Activated T-helper 17 cell treated with anti-CD3 and anti-CD28 coated beads, Interleukin-2, amount 50 U/mL, for 72 hours (primary cell): ENCODE results near the gene CD8B2. TPM values are rescaled to one million over a fixed set of nuclear protein-coding genes. Genes with fewer than 3 reads are reported as not detected.

Experiments used
- ATAC-seq: fragments of 150-1000 bp; cut with Tn5 transposase; replicated peaks from 2 replicates; pipeline ENCODE4 v1.10.0; 2021; ENCODE audit warnings: mild to moderate bottlenecking, moderate library complexity
- H3K27ac Mint-ChIP-seq: one replicate; pipeline ENCODE4 v1.8.0; 2022; ENCODE audit warnings: mixed read lengths
- H3K27me3 Mint-ChIP-seq: one replicate; pipeline ENCODE4 v1.8.0; 2022; ENCODE audit warnings: mixed read lengths
- H3K36me3 Mint-ChIP-seq: one replicate; pipeline ENCODE4 v1.8.0; 2022; ENCODE audit warnings: low read depth, mild to moderate bottlenecking, mixed read lengths
- H3K4me1 Mint-ChIP-seq: one replicate; pipeline ENCODE4 v1.8.0; 2022; ENCODE audit warnings: mixed read lengths
- H3K4me3 Mint-ChIP-seq: one replicate; pipeline ENCODE4 v1.8.0; 2022; ENCODE audit warnings: mild to moderate bottlenecking, mixed read lengths
- H3K9me3 Mint-ChIP-seq: one replicate; pipeline ENCODE4 v1.8.0; 2022; ENCODE audit warnings: mixed read lengths
- total RNA-seq, 2 donors: library from RNA; stranded (reverse); gene quantifications; one replicate each; pipeline ENCODE4 v1.2.3, GENCODE V29; 2022

CD8B2 gene
- total RNA-seq, 2 donors from 2014 or later: 0.15 TPM; not detected in 1

DNA sequence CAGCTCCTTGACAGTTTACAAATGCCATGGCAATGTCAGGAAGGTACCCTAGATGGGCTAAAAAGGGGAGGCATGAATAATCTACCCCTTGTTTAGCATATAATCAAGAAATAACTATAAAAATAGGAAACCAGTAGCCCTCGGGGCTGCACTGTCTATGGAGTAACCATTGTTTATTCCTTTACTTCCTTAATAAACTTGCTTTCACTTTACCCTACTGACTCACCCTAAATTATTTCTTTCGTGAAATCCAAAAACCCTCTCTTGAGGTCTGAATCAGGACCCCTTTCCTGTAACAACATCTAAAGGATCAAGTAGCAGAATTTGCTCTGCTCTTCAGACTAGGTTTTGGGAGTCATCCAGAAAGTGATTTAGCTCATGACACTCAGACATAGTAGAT is 43.7 kb downstream of the CD8B2 start:
- no peak overlapping the region for H3K4me3 Mint-ChIP-seq
- no peaks in the 10 kb centered on the region for H3K36me3 Mint-ChIP-seq
- peaks cover 31% of the 10 kb centered on the region for H3K27me3 Mint-ChIP-seq
- H3K9me3 Mint-ChIP-seq: no peaks in the 10 kb centered on the region
- no peak overlapping the region for H3K27ac Mint-ChIP-seq
- ATAC-seq: no peak
- H3K4me1 Mint-ChIP-seq: no peaks in the 10 kb centered on the region

DNA sequence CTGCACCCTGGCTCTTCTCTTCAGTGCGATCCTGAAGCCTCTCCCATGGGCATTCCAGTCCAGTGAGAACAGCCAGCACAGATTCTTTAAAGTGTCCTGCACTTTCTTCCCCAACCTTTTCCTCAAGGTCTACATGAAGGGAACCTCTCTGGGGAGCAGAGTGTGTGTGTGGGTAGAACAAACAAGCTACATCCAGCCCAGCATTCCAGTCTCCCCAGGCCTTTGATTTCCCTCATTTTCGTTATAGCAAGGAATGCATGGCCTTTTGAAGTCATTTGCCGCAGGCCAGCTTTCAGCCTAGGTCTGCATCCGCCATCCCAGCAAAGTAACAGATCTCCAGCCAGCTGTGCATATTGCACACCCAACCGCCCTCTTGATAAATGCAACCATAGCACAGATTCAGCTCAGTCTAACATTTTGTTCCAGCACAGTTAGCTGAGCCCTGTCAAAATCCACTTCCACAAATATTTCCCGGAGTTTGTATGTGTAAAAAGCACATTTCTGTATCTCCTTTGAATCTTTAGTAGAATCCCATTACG is 44.6 kb downstream of the CD8B2 start:
- Mint-ChIP-seq H3K4me3 (no peak overlapping the region), H3K27me3 (peaks cover 31% of the 10 kb centered on the region), H3K36me3 (no peaks in the 10 kb centered on the region), H3K27ac (no peak overlapping the region), H3K4me1 (no peaks in the 10 kb centered on the region), H3K9me3 (no peaks in the 10 kb centered on the region)
- no peak for ATAC-seq

DNA sequence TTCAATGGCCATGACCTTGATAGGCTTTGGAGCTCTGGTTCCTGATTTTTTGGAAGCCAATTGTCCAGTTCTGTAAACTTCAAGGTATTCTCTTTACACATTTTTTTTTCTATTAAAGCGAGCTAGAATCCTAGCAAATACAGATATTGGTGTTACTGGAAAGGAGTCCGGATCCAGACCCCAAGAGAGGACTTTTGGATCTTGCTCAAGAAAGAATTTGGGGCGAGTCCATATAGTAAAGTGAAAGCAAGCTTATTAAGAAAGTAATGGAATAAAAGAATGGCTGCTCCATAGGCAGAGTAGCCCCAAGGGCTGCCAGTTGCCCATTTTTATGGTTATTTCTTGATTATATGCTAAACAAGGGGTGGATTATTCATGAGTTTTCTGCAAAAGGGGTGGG is 45.1 kb downstream of the CD8B2 start:
- no peak overlapping the region for H3K27ac Mint-ChIP-seq
- no peaks in the 10 kb centered on the region for H3K36me3 Mint-ChIP-seq
- no peak overlapping the region for H3K4me3 Mint-ChIP-seq
- ATAC-seq: no peak
- no peaks in the 10 kb centered on the region for H3K4me1 Mint-ChIP-seq
- H3K27me3 Mint-ChIP-seq: peaks cover 31% of the 10 kb centered on the region
- H3K9me3 Mint-ChIP-seq: no peaks in the 10 kb centered on the region

DNA sequence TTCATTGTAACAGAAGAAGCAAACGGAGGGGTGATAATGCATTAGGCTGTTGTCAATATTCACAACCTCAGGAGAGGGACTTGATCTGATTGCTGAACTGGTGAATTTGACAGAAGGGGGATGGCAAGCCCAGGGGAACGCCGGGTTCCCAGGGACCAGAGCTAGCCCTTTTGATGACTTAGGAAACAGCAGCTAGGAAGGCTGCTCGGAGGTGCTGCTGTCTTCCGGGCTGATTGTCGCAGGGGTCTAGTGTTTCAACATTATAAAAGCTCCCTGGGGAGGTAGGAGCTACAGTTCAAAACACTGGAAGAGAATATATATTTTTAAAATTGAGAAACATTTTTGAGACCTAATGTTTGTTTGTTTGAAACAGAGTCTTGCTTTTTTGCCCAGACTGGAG is 47.3 kb downstream of the CD8B2 start:
- Mint-ChIP-seq H3K9me3 (no peaks in the 10 kb centered on the region), H3K36me3 (no peaks in the 10 kb centered on the region), H3K4me1 (no peaks in the 10 kb centered on the region), H3K4me3 (no peak overlapping the region), H3K27me3 (peaks cover 26% of the 10 kb centered on the region), H3K27ac (no peak overlapping the region)
- ATAC-seq: no peak

DNA sequence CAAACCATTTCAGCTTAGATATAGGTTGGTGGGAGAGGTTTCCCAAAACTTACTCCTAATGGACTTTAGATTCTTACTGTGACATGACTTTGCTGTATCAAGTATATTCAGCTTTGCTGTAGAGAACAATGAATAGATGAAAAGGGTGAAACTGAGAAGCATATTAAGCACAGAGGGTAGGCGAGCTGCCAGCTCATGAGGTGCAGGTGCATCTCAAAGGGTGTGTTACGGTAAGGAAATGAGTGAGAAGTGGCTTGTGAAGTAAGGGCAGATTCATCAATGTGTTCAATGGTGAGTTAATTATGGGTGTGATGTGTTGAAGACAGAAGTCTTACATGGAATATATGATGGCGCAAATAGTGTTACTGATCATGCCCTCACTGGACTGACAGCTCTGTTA is 49.3 kb downstream of the CD8B2 start:
- Mint-ChIP-seq H3K9me3 (no peaks in the 10 kb centered on the region), H3K27ac (no peak overlapping the region), H3K27me3 (peaks cover 25% of the 10 kb centered on the region), H3K4me1 (no peaks in the 10 kb centered on the region), H3K4me3 (no peak overlapping the region), H3K36me3 (no peaks in the 10 kb centered on the region)
- ATAC-seq: peak; percentile 42

DNA sequence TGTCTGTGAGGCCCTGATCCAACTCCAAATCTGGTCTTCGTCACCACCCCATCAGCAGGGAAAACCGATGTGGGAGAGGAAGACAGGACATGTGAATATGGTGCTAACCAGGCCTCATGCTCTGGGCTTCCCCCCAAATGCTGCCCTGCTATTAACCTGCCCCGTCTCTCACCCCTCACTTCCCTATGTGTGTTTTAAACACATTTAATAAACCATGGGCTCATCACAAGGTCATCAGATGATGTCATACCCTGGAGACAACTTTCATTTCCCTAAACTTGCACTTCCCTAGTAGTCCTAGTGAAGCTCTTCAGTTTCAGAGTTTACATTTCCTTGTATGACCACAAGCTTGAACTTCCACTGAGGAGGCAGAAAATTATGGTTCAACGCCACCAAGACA is 49.9 kb downstream of the CD8B2 start:
- ATAC-seq: no peak
- Mint-ChIP-seq H3K27ac (no peak overlapping the region), H3K4me1 (no peaks in the 10 kb centered on the region), H3K9me3 (no peaks in the 10 kb centered on the region), H3K36me3 (no peaks in the 10 kb centered on the region), H3K27me3 (peaks cover 27% of the 10 kb centered on the region), H3K4me3 (no peak overlapping the region)

DNA sequence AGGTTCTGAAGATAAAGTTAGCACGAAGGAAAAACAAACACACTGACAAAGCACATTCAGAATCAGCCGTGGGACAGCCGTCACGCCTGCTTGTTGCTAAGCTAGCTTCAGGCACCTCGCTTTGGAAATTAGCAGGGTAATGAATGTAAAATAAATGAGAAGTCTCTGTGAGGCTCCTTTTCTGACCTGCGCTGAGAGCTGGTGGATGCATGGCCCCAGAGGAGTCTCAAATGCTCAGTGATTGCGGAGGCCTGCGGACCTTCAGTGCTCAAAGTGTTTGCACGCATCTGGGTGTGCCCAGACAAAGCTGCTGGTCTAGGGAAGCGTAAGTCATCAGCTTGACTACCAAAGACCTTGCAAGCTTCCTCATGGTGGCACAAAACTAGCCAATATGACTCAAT is 50.6 kb downstream of the CD8B2 start:
- Mint-ChIP-seq H3K4me1 (no peaks in the 10 kb centered on the region), H3K36me3 (no peaks in the 10 kb centered on the region), H3K27me3 (peaks cover 29% of the 10 kb centered on the region), H3K9me3 (no peaks in the 10 kb centered on the region), H3K4me3 (no peak overlapping the region), H3K27ac (no peak overlapping the region)
- no peak for ATAC-seq

DNA sequence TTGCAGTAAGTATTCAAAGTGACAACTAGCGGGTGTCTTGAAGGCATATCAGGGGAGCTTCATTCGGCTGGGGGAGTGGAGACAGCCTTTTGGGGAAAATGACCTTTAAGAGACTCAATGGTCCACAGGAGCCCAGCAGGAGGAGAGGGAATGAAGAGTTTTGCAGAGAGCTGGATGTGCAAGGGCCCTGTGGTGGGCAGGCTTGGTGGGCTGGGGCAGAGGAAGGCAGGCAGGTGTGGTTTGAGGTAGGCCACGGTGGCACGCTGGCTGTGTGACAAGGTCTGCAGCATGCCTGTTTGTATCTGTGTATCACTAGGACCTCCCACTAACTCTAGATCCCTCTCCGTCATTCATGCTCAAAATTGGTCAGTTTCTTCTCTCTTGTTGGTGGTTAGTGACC is 53.7 kb downstream of the CD8B2 start:
- no peaks in the 10 kb centered on the region for H3K9me3 Mint-ChIP-seq
- no peak overlapping the region for H3K27ac Mint-ChIP-seq
- no peak overlapping the region for H3K4me3 Mint-ChIP-seq
- no peaks in the 10 kb centered on the region for H3K4me1 Mint-ChIP-seq
- H3K27me3 Mint-ChIP-seq: peaks cover 16% of the 10 kb centered on the region
- ATAC-seq: no peak
- H3K36me3 Mint-ChIP-seq: no peaks in the 10 kb centered on the region

DNA sequence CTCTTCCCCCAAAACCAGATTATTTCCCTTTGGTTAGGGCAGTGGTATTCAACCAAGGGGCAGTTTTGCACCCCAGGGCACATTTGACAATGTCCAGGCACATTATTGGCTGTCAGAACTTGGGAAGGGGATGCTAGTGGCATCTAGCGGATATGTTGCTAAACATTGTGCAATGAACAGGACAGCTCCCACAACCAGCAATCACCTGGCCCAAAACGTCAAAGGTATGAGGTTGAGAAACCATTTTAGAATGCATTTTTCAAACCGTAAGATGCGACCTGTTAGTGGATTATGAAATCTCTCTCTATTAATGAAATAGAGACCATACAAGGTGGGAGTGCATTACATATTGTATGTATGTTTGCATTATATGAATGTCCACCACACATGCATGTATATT is 54.2 kb downstream of the CD8B2 start:
- Mint-ChIP-seq H3K4me3 (no peak overlapping the region), H3K36me3 (no peaks in the 10 kb centered on the region), H3K4me1 (no peaks in the 10 kb centered on the region), H3K27ac (no peak overlapping the region), H3K9me3 (no peaks in the 10 kb centered on the region), H3K27me3 (peaks cover 16% of the 10 kb centered on the region)
- no peak for ATAC-seq

DNA sequence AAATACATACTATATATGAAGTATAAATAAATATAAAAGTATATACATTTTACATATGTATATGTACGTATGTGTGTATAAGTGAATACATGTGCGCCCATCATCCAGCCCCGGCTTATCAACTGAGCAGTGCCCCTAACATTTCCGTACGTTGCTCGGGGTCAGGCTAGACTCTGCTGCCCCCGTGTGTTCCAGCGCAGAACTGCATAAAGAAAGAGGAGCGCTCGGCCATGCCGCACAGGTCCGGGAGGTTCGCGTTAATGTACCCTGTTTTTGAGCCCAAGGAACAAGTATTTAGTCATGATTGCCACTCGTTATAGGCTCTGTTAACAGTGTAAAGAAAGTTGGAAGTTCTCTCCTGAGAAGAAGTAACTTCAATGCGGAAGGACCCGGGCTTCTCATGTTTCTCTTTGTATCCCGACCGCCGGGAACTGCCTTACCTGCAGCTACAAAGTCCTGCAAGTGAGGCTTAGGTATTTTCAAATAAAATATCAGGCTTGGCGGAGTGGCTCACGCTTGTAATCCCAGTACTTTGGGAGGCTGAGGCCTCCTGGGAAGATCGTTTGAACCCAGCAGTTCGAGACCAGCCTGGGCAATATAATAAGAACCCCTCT is 55.7 kb downstream of the CD8B2 start:
- no peaks in the 10 kb centered on the region for H3K4me1 Mint-ChIP-seq
- no peak overlapping the region for H3K27ac Mint-ChIP-seq

DNA sequence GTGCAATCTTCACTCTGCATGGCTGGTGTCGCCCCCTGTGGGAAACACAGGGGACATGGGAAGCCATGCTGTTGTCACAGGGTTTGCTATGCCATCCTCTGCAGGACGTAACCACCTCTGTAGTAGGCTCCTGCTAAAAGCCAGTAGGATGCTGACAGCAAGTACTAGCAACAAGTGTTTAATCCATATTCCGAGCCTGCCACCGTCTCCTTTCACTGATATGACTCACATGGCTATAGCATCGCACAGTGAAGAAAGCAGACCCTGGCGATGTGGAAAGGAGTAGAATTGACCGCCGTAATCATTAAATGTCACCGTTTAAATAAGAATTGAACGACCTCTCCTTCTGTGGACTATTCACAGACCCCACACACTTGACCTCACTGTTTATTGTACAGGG is 57.8 kb downstream of the CD8B2 start:
- Mint-ChIP-seq H3K4me3 (no peak overlapping the region), H3K9me3 (no peaks in the 10 kb centered on the region), H3K36me3 (no peaks in the 10 kb centered on the region), H3K4me1 (no peaks in the 10 kb centered on the region), H3K27ac (no peak overlapping the region), H3K27me3 (peaks cover 20% of the 10 kb centered on the region)
- no peak for ATAC-seq

More for the DNA sequence above, 55.7 kb downstream of the CD8B2 start:
- peak; percentile 82 for ATAC-seq
- peak overlapping the region; percentile 51 for H3K4me3 Mint-ChIP-seq
- H3K9me3 Mint-ChIP-seq: no peaks in the 10 kb centered on the region
- H3K27me3 Mint-ChIP-seq: peaks cover 16% of the 10 kb centered on the region
- no peaks in the 10 kb centered on the region for H3K36me3 Mint-ChIP-seq

DNA sequence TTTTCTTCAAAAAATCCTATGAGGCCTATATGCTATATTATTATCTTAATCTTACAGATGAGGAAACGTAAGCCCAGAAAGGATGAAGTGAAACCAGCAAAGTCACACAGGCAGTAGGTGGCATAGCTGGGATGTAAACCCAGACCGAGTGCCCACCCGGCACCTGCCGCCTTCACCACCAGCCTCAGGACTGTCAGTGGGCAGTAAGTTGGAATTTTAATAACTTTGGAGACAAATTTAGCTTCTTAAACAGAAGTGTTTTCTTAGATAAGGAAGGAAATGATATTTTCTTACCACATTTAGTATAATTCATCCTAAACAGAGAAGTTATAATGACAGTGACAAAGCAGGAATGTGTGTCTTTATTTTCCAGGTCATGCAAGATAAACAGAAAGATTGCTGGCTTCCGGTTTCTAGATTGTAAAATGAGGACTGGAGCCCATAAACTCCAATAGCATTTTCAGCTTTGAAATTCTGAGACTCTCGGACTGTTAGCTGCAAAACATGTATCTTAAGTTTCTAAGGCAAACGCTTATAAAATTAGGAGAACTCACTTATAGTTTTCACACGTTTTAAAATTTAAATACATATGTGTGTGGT is 59.3 kb downstream of the CD8B2 start:
- Mint-ChIP-seq H3K4me1 (no peaks in the 10 kb centered on the region), H3K9me3 (no peaks in the 10 kb centered on the region), H3K27ac (no peak overlapping the region), H3K4me3 (no peak overlapping the region), H3K27me3 (peaks cover 18% of the 10 kb centered on the region), H3K36me3 (no peaks in the 10 kb centered on the region)
- no peak for ATAC-seq

DNA sequence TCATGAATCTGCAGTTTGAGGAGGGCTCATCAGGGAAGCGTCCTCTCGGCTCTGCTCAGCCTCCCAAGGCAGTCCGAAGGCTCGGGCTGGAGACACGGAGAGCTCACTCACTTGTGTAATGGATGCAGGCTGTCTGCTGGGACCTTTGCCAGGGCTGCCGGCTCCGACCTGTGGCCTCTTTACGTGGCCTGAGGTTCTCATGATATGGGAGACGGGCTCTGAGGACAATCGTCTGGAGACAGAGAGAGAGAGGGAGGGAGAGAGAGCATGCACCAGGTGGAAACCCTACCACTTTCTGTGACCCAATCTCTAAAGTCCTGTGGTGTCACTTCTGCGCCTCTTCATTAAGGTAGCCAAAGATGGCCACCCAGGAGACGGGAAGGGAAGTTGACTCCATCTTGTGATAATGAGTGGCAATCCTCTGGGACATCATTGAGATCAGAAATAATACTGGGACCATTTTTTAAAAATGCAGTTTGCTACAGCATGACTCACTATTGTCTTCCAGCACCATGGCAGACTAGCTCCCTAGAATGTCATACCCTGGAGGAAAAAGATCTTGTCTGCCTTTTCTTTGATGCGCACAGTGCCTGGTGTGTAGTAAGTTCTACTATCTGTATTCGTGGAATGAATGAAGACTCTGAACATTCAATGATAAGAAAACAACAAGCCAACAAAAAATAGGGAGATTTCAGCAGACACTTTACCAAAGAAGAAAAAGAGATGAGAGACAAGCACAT is 60.2 kb downstream of the CD8B2 start:
- H3K4me1 Mint-ChIP-seq: no peaks in the 10 kb centered on the region
- no peaks in the 10 kb centered on the region for H3K36me3 Mint-ChIP-seq
- H3K9me3 Mint-ChIP-seq: no peaks in the 10 kb centered on the region
- H3K27ac Mint-ChIP-seq: no peak overlapping the region
- no peak overlapping the region for H3K4me3 Mint-ChIP-seq
- ATAC-seq: no peak
- H3K27me3 Mint-ChIP-seq: peaks cover 13% of the 10 kb centered on the region

DNA sequence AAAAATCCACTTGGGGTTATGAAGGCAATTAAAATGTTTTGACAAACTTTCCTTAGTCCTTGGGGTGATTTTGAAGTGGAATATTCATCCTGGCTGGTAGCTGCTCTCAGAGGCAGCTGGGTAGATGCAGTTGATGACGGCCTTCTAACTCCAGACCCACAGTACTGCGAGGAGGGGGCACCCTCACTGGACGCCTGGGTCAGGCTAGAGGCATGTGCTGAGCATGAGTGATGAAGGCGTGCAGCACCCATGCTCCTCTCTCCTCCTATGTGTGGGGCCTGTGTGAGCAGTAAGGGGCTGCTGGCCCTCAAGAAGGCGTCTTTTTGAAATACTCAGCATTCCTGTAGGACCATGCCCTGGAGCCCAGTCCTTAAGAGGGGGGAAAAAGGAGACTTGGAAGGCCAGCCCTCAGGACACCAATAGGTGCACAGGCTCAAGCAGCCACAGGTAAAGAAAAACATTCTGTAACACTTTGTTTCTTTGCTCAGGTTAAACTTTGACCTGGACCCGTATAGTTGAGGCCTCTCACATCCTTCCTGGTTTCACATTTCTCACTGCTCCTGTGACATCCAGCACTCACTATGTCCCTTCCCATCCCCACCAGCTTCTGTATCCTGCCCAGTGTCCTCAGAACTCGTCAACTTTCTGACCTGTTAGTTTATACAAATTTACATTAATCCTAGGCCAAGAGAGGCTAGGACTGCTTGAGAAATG is 64.4 kb downstream of the CD8B2 start:
- ATAC-seq: no peak
- Mint-ChIP-seq H3K27ac (no peak overlapping the region), H3K9me3 (no peaks in the 10 kb centered on the region), H3K36me3 (no peaks in the 10 kb centered on the region), H3K4me3 (no peak overlapping the region), H3K4me1 (no peaks in the 10 kb centered on the region), H3K27me3 (peaks cover 4% of the 10 kb centered on the region)
